SK-N-SH (cell line): ENCODE results near the gene DUSP6. TPM values are rescaled to one million over a fixed set of nuclear protein-coding genes. Genes with fewer than 3 reads are reported as not detected.

Experiments used
- CTCF ChIA-PET: fragments of 300-600, 350-600 bp; formaldehyde crosslinking; extraction: SDS; loops from one replicate; lab custom pipeline; 2021; lab: Yijun Ruan, JAX
- POLR2A ChIA-PET: fragments of 350-600 bp; sonication (Branson Sonifier 250); formaldehyde crosslinking; extraction: SDS; loops from one replicate; lab custom pipeline; 2020; ENCODE audit warnings: antibody characterized with exemption, inconsistent platforms; lab: Yijun Ruan, JAX
- DNase-seq: peaks from one replicate; pipeline ENCODE4 v3.0.0; 2012
- H2AFZ ChIP-seq: fragments of 200-600 bp; sonication (generic); 2 replicates; pipeline ENCODE4 v1.8.1; 2016; ENCODE audit warnings: antibody characterized with exemption, mild to moderate bottlenecking, low read depth
- H3F3A ChIP-seq: fragments of 200-600 bp; sonication (generic); replicated peaks from 2 replicates; pipeline ENCODE3; 2016; ENCODE audit warnings: antibody characterized with exemption, mild to moderate bottlenecking; ENCODE audit not compliant: insufficient read depth
- H3K27ac ChIP-seq, 2 experiments: fragments of 200-500 bp in 1 of 2; fragments of 200-600 bp in 1 of 2; sonication (Bioruptor generic) in 1 of 2; sonication (generic), shearing (Covaris generic) in 1 of 2; 2 replicates each; pipeline versions ENCODE4 v1.5.1 to v1.6.1; 2014 to 2016; ENCODE audit warnings: low read depth in 2 of 2, inconsistent platforms in 1 of 2, low read length in 1 of 2, mild to moderate bottlenecking in 1 of 2, mixed read lengths in 1 of 2
- H3K27me3 ChIP-seq: fragments of 200-600 bp; sonication (generic), shearing (Covaris generic); 2 replicates; pipeline ENCODE4 v1.6.1; 2016; ENCODE audit warnings: mixed run types; ENCODE audit not compliant: insufficient read depth
- H3K36me3 ChIP-seq, 2 experiments: fragments of 200-500 bp in 1 of 2; fragments of 200-600 bp in 1 of 2; sonication (Bioruptor generic) in 1 of 2; sonication (generic) in 1 of 2; replicated peaks in 1 of 2; 2 replicates each; pipeline versions ENCODE3 to v1.5.1; 2014 to 2016; ENCODE audit warnings: low read length in 1 of 2, mild to moderate bottlenecking in 1 of 2; ENCODE audit not compliant: insufficient read depth in 2 of 2, control insufficient read depth in 1 of 2
- H3K4me1 ChIP-seq, 2 experiments: fragments of 200-500 bp in 1 of 2; fragments of 200-600 bp in 1 of 2; sonication (Bioruptor generic) in 1 of 2; sonication (generic), shearing (Covaris generic) in 1 of 2; 2 replicates each; pipeline versions ENCODE4 v1.5.1 to v1.6.1; 2014 to 2016; ENCODE audit warnings: low read depth in 1 of 2, low read length in 1 of 2, mixed run types in 1 of 2; ENCODE audit not compliant: insufficient read depth in 2 of 2, control insufficient read depth in 1 of 2
- H3K4me2 ChIP-seq: fragments of 200-600 bp; sonication (generic), shearing (Covaris generic); 2 replicates; pipeline ENCODE4 v1.6.1; 2017; ENCODE audit warnings: mixed run types
- H3K4me3 ChIP-seq, 2 experiments: fragments of 200-500 bp in 1 of 2; fragments of 200-600 bp in 1 of 2; sonication (Bioruptor generic) in 1 of 2; sonication (generic), shearing (Covaris generic) in 1 of 2; 2 replicates each; pipeline versions ENCODE4 v1.5.1 to v1.8.1; 2014 to 2016; ENCODE audit warnings: low read depth in 2 of 2, inconsistent platforms in 1 of 2, low read length in 1 of 2, mild to moderate bottlenecking in 1 of 2, mixed read lengths in 1 of 2, moderate library complexity in 1 of 2
- H3K79me2 ChIP-seq: fragments of 200-600 bp; sonication (generic); 2 replicates; pipeline ENCODE4 v1.8.1; 2017; ENCODE audit warnings: mild to moderate bottlenecking; ENCODE audit not compliant: insufficient read depth
- H3K9ac ChIP-seq: fragments of 200-600 bp; sonication (generic); 2 replicates; pipeline ENCODE4 v1.6.1; 2017; ENCODE audit warnings: mixed run types
- H3K9me2 ChIP-seq: fragments of 200-600 bp; sonication (generic); 2 replicates; pipeline ENCODE4 v1.6.1; 2017; ENCODE audit warnings: mixed run types
- H3K9me3 ChIP-seq: fragments of 200-600 bp; sonication (generic); 2 replicates; pipeline ENCODE4 v1.6.1; 2017; ENCODE audit warnings: mixed run types, mild to moderate bottlenecking, moderate library complexity
- H4K20me1 ChIP-seq: fragments of 200-600 bp; sonication (generic); 2 replicates; pipeline ENCODE4 v1.6.1; 2017; ENCODE audit warnings: mild to moderate bottlenecking, mixed run types; ENCODE audit not compliant: insufficient read depth
- ELF1 ChIP-seq: IDR thresholded peaks from 2 replicates; pipeline ENCODE4 v1.4.0; 2012
- FOSL2 ChIP-seq: IDR thresholded peaks from 2 replicates; pipeline ENCODE4 v1.4.0; 2012; ENCODE audit warnings: low read depth, mild to moderate bottlenecking, moderate library complexity, borderline replicate concordance
- FOXJ3 ChIP-seq: sonication (generic); formaldehyde crosslinking; IDR thresholded peaks from 2 replicates; pipeline ENCODE4 v1.5.1; 2020; ENCODE audit warnings: mild to moderate bottlenecking, missing genetic modification reagents
- GABPA ChIP-seq: IDR thresholded peaks from 2 replicates; pipeline ENCODE4 v1.4.0; 2012; ENCODE audit warnings: low read depth, mild to moderate bottlenecking
- JUND ChIP-seq: IDR thresholded peaks from 2 replicates; pipeline ENCODE4 v1.4.0; 2012
- MEF2A ChIP-seq: IDR thresholded peaks from 2 replicates; pipeline ENCODE4 v1.4.0; 2012; ENCODE audit warnings: low read depth, borderline replicate concordance
- MXI1 ChIP-seq: IDR thresholded peaks from 2 replicates; pipeline ENCODE4 v1.6.1; 2012; ENCODE audit warnings: mild to moderate bottlenecking, low read depth, low read length, improper control_type of control experiment
- NFIC ChIP-seq: IDR thresholded peaks from 2 replicates; pipeline ENCODE4 v1.4.0; 2012; ENCODE audit warnings: borderline replicate concordance
- NRF1 ChIP-seq: IDR thresholded peaks from 2 replicates; pipeline ENCODE4 v1.6.1; 2012; ENCODE audit warnings: low read depth, mild to moderate bottlenecking, low read length
- RAD21 ChIP-seq: IDR thresholded peaks from 2 replicates; pipeline ENCODE4 v1.6.1; 2012; ENCODE audit warnings: mild to moderate bottlenecking, low read length
- RXRA ChIP-seq: IDR thresholded peaks from 2 replicates; pipeline ENCODE4 v1.4.0; 2012; ENCODE audit warnings: low read depth, mild to moderate bottlenecking, borderline replicate concordance
- SIN3A ChIP-seq: IDR thresholded peaks from 2 replicates; pipeline ENCODE4 v1.6.1; 2012; ENCODE audit warnings: low read depth, mild to moderate bottlenecking, low read length, moderate library complexity, borderline replicate concordance
- SMC3 ChIP-seq: IDR thresholded peaks from 2 replicates; pipeline ENCODE4 v1.6.1; 2012; ENCODE audit warnings: low read depth, low read length, improper control_type of control experiment
- TCF12 ChIP-seq: IDR thresholded peaks from 2 replicates; pipeline ENCODE4 v1.4.0; 2012
- YY1 ChIP-seq: IDR thresholded peaks from 2 replicates; pipeline ENCODE4 v1.4.0; 2012; ENCODE audit warnings: low read depth, mild to moderate bottlenecking
- WGBS: methylation state at CpG from one replicate; pipeline ENCODE4 v1.1.6; 2017; ENCODE audit warnings: low lambda C conversion rate; 5-methylcytosine and 5-hydroxymethylcytosine counted together
- polyA plus RNA-seq, 3 experiments: library from polyadenylated mRNA; depleted of rRNA; stranded (reverse); fragments of >200 nt; gene quantifications; 2 replicates each; pipeline ENCODE4 v1.2.3, GENCODE V29; 2012
- TF ChIP-seq, protein P1 (sequence below): IDR thresholded peaks from 2 replicates; pipeline ENCODE4 v1.6.1; 2012; ENCODE audit warnings: mild to moderate bottlenecking, low read depth, low read length, moderate library complexity
- TF ChIP-seq, protein P2 (sequence below): fragments of 200-600 bp; sonication (generic); IDR thresholded peaks from 2 replicates; pipeline ENCODE4 v1.6.1; 2017; ENCODE audit warnings: antibody characterized with exemption, mild to moderate bottlenecking, moderate library complexity
- TF ChIP-seq, protein P3 (sequence below): fragments of 150-350 bp; IDR thresholded peaks from 2 replicates; pipeline ENCODE4 v1.6.1; 2017; ENCODE audit warnings: antibody characterized with exemption, low read length, low read depth, borderline replicate concordance
- TF ChIP-seq, protein P4 (sequence below): IDR thresholded peaks from 2 replicates; pipeline ENCODE4 v1.4.0; 2012; ENCODE audit warnings: low read depth
- TF ChIP-seq, protein P5 (sequence below): IDR thresholded peaks from 2 replicates; pipeline ENCODE4 v1.4.0; 2012; ENCODE audit warnings: low read depth, borderline replicate concordance

Gene DUSP6
- polyA plus RNA-seq, 1 of the 3 experiments (the other 2 are of a cell fraction): 71.4 TPM

DNA sequence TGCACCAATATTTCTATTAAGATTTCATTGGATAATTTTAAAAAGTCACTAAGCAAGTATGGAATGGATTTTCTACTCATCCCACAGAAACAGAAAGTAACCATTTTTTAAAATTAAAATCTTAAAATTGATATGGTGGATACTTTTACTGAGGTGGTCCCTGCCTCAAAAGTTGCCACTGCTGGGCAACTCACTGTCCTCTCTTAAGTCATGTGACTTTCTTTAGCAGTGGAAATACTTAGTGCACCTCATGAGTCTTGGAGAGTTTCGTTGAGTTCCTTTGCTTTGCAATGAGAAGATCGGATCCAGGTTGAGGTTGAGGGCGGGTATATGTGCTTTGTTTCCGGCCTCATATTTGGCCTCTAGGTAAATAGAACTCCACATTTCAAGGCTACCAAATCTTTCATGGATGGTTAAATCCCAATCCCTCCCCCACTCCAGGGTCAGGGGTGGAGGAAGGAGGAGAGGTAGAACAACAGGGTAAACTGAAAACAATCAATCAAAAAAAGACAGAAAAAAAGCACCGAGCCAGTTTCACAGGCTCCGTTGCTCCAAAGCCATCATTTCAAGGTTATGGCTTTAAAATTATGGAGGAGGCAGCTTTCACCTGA, 39.5 kb upstream of the DUSP6 start:
- H3K27ac ChIP-seq: no peak overlapping the region
- H3K9me2 ChIP-seq: no peaks in the 10 kb centered on the region
- H3K9ac ChIP-seq: no peak overlapping the region
- H3K79me2 ChIP-seq: no peaks in the 10 kb centered on the region
- no peaks in the 10 kb centered on the region for H3F3A ChIP-seq
- no peaks in the 10 kb centered on the region for H3K36me3 ChIP-seq
- peaks cover 7 to 22% of the 10 kb centered on the region in 2 experiments; a peak in 3 of 4 replicates for H3K4me1 ChIP-seq
- ChIA-PET POLR2A (no interaction called here), CTCF (interaction anchor here (1.4 kb wide), 1 partner anchor 14 kb away, joined by 5 read pairs; no protein-coding TSS in a partner anchor)
- no peak overlapping the region for H3K4me2 ChIP-seq
- no peak overlapping the region for H2AFZ ChIP-seq
- 95% methylated on average over 6 of the region's 6 CpGs for WGBS
- H3K4me3 ChIP-seq: no peak overlapping the region
- no peaks in the 10 kb centered on the region for H4K20me1 ChIP-seq
- H3K9me3 ChIP-seq: no peaks in the 10 kb centered on the region
- no peak for DNase-seq
- TF ChIP-seq FOXJ3 (no peak), ELF1 (no peak), SIN3A (no peak), TCF12 (no peak), GABPA (no peak), NRF1 (no peak), RAD21 (no peak), JUND (no peak), RXRA (no peak), FOSL2 (no peak), YY1 (no peak), SMC3 (no peak), MEF2A (no peak), MXI1 (no peak), NFIC (no peak)
- TF ChIP-seq, protein P1, sequence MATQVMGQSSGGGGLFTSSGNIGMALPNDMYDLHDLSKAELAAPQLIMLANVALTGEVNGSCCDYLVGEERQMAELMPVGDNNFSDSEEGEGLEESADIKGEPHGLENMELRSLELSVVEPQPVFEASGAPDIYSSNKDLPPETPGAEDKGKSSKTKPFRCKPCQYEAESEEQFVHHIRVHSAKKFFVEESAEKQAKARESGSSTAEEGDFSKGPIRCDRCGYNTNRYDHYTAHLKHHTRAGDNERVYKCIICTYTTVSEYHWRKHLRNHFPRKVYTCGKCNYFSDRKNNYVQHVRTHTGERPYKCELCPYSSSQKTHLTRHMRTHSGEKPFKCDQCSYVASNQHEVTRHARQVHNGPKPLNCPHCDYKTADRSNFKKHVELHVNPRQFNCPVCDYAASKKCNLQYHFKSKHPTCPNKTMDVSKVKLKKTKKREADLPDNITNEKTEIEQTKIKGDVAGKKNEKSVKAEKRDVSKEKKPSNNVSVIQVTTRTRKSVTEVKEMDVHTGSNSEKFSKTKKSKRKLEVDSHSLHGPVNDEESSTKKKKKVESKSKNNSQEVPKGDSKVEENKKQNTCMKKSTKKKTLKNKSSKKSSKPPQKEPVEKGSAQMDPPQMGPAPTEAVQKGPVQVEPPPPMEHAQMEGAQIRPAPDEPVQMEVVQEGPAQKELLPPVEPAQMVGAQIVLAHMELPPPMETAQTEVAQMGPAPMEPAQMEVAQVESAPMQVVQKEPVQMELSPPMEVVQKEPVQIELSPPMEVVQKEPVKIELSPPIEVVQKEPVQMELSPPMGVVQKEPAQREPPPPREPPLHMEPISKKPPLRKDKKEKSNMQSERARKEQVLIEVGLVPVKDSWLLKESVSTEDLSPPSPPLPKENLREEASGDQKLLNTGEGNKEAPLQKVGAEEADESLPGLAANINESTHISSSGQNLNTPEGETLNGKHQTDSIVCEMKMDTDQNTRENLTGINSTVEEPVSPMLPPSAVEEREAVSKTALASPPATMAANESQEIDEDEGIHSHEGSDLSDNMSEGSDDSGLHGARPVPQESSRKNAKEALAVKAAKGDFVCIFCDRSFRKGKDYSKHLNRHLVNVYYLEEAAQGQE: no peak
- TF ChIP-seq, protein P2, sequence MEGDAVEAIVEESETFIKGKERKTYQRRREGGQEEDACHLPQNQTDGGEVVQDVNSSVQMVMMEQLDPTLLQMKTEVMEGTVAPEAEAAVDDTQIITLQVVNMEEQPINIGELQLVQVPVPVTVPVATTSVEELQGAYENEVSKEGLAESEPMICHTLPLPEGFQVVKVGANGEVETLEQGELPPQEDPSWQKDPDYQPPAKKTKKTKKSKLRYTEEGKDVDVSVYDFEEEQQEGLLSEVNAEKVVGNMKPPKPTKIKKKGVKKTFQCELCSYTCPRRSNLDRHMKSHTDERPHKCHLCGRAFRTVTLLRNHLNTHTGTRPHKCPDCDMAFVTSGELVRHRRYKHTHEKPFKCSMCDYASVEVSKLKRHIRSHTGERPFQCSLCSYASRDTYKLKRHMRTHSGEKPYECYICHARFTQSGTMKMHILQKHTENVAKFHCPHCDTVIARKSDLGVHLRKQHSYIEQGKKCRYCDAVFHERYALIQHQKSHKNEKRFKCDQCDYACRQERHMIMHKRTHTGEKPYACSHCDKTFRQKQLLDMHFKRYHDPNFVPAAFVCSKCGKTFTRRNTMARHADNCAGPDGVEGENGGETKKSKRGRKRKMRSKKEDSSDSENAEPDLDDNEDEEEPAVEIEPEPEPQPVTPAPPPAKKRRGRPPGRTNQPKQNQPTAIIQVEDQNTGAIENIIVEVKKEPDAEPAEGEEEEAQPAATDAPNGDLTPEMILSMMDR: no peak
- TF ChIP-seq, protein P3, sequence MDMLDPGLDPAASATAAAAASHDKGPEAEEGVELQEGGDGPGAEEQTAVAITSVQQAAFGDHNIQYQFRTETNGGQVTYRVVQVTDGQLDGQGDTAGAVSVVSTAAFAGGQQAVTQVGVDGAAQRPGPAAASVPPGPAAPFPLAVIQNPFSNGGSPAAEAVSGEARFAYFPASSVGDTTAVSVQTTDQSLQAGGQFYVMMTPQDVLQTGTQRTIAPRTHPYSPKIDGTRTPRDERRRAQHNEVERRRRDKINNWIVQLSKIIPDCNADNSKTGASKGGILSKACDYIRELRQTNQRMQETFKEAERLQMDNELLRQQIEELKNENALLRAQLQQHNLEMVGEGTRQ: no peak
- TF ChIP-seq, protein P4, sequence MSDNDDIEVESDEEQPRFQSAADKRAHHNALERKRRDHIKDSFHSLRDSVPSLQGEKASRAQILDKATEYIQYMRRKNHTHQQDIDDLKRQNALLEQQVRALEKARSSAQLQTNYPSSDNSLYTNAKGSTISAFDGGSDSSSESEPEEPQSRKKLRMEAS: no peak
- TF ChIP-seq, protein P5, sequence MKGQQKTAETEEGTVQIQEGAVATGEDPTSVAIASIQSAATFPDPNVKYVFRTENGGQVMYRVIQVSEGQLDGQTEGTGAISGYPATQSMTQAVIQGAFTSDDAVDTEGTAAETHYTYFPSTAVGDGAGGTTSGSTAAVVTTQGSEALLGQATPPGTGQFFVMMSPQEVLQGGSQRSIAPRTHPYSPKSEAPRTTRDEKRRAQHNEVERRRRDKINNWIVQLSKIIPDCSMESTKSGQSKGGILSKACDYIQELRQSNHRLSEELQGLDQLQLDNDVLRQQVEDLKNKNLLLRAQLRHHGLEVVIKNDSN: no peak
- TF ChIP-seq, all 33 proteins: peak for 0
- H3K27me3 ChIP-seq: no peaks in the 10 kb centered on the region
